GM13976 (cell line): ENCODE results near the gene AGXT.

Experiments
- DNase-seq: peaks from one replicate; pipeline ENCODE4 v3.0.0; 2012; ENCODE audit warnings: low spot score
- CTCF ChIP-seq: IDR thresholded peaks from 2 replicates; pipeline ENCODE4 v1.5.1; 2012; ENCODE audit warnings: borderline replicate concordance, mild to moderate bottlenecking; ENCODE audit not compliant: insufficient read depth; ENCODE audit errors: extremely low read depth, missing control alignments, control extremely low read depth
- in situ Hi-C: fragments of 300-500 bp; cut with MboI; formaldehyde crosslinking; loops from one replicate; pipeline ENCODE4 v1.12.0; 2022; ENCODE audit warnings: low sequenced_read_pairs, mixed read lengths, inconsistent platforms; ENCODE audit not compliant: unreplicated experiment

The AGXT gene

GRCh38 chr2:240921311-240921994 lies 52.8 kb downstream of the AGXT start:
- no peak for TF ChIP-seq CTCF
- in situ Hi-C loops = no loop called here
- DNase-seq = no peak

GRCh38 chr2:240921995-240922244 lies 53.3 kb downstream of the AGXT start:
- TF ChIP-seq CTCF = no peak
- no peak for DNase-seq
- in situ Hi-C loops = no loop called here

GRCh38 chr2:240922245-240922981 lies 53.8 kb downstream of the AGXT start:
- TF ChIP-seq CTCF = no peak
- no peak for DNase-seq
- in situ Hi-C loops = no loop called here

GRCh38 chr2:240922982-240923537 lies 54.4 kb downstream of the AGXT start:
- DNase-seq = no peak
- no peak for TF ChIP-seq CTCF
- in situ Hi-C loops = no loop called here

GRCh38 chr2:240925191-240925567 lies 56.6 kb downstream of the AGXT start:
- in situ Hi-C loops = no loop called here
- TF ChIP-seq CTCF = no peak
- DNase-seq = no peak

GRCh38 chr2:240925568-240926515 lies 57.2 kb downstream of the AGXT start:
- no peak for TF ChIP-seq CTCF
- in situ Hi-C loops = no loop called here

More at GRCh38 chr2:240925568-240926515, 57.2 kb downstream of the AGXT start:
- DNase-seq = no peak
